Measurements from ENCODE around the gene IGSF9. TPM values are rescaled to one million over a fixed set of nuclear protein-coding genes. Genes with fewer than 3 reads are reported as not detected.
A peak's percentile ranks its signal among the peaks of the same experiment; 100 is the strongest.

The IGSF9 gene
- total RNA-seq, 1 experiment from 2014 or later, result 23.4 TPM

- no peaks in the 10 kb centered on the region for H3K79me2 ChIP-seq (ENCODE audit: low read depth)
- intact Hi-C loops (cut with micrococcal nuclease; ENCODE audit: unreplicated experiment), result loop anchor here (5.0 kb wide), 1 partner anchor 33 kb away; no protein-coding TSS in a partner anchor
- H3K9me2 ChIP-seq (ENCODE audit: insufficient read depth), result no peaks in the 10 kb centered on the region
- H3F3A ChIP-seq (ENCODE audit: insufficient read depth, low read depth), result peaks cover 15% of the 10 kb centered on the region; the same call in 1 of the 2 replicates
- peaks cover 25% of the 10 kb centered on the region for H3K4me1 ChIP-seq (replicated peaks; ENCODE audit: insufficient read depth)
- no peaks in the 10 kb centered on the region for H3K9me3 ChIP-seq (ENCODE audit: insufficient read depth, low read depth)
- no TSS peak for BruUV-seq (replicated peaks)
- no peaks in the 10 kb centered on the region for H3K36me3 ChIP-seq (ENCODE audit: low read depth)
- H3K27ac ChIP-seq, result no peak overlapping the region
- no peak for TF ChIP-seq CTCF (conservative IDR thresholded peaks at IDR 0.05)
- TF ChIP-seq EZH2 (IDR thresholded peaks at IDR 0.05; ENCODE audit: low read depth), result no peak
- H2AFZ ChIP-seq, result no peak overlapping the region
- ChIA-PET POLR2A (ENCODE audit: unreplicated experiment) (no interaction called here), CTCF (no interaction called here)
- H3K4me3 ChIP-seq, result no peak overlapping the region
- no peaks in the 10 kb centered on the region for H4K20me1 ChIP-seq (ENCODE audit: insufficient read depth)
- H3K27me3 ChIP-seq (ENCODE audit: insufficient read depth, low read depth), result no peaks in the 10 kb centered on the region
- no peak overlapping the region for H3K4me2 ChIP-seq
- DNase-seq, result no peak
These were observed 18.7 kb upstream of the IGSF9 start for GRCh38 chr1:159964144-159964543.

- CTCF ChIA-PET, result no interaction called here
- Histone ChIP-seq H2AFZ (no peak overlapping the region), H3K9me3 (ENCODE audit: insufficient read depth, low read depth) (no peaks in the 10 kb centered on the region), H3K36me3 (ENCODE audit: low read depth) (no peaks in the 10 kb centered on the region), H3K4me3 (no peak overlapping the region), H3K4me1 (replicated peaks; ENCODE audit: insufficient read depth) (peaks cover 30% of the 10 kb centered on the region), H3K9me2 (ENCODE audit: insufficient read depth) (no peaks in the 10 kb centered on the region), H4K20me1 (ENCODE audit: insufficient read depth) (no peaks in the 10 kb centered on the region), H3K27ac (no peak overlapping the region), H3K27me3 (ENCODE audit: insufficient read depth, low read depth) (no peaks in the 10 kb centered on the region), H3K4me2 (peak overlapping the region; percentile 59; the same call in 1 of the 2 replicates), H3F3A (ENCODE audit: insufficient read depth, low read depth) (peaks cover 15% of the 10 kb centered on the region; the same call in 1 of the 2 replicates), H3K79me2 (ENCODE audit: low read depth) (no peaks in the 10 kb centered on the region)
- intact Hi-C loops (cut with micrococcal nuclease; ENCODE audit: unreplicated experiment), result loop anchor here (5.0 kb wide), 1 partner anchor 35 kb away; no protein-coding TSS in a partner anchor
- TF ChIP-seq EZH2 (IDR thresholded peaks at IDR 0.05; ENCODE audit: low read depth) (no peak), CTCF (conservative IDR thresholded peaks at IDR 0.05) (no peak)
- POLR2A ChIA-PET (ENCODE audit: unreplicated experiment), result no interaction called here
- no peak for DNase-seq
- BruUV-seq (replicated peaks), result no TSS peak
These were observed 16.8 kb upstream of the IGSF9 start for GRCh38 chr1:159962176-159962575.

GRCh38 chr1:159961636-159962035 lies 16.2 kb upstream of the IGSF9 start:
- ChIA-PET POLR2A (ENCODE audit: unreplicated experiment) (interaction anchor here (1.0 kb wide), 1 partner anchor 16 kb away, joined by 8 read pairs; no protein-coding TSS in a partner anchor), CTCF (no interaction called here)
- no peaks in the 10 kb centered on the region for H3K79me2 ChIP-seq (ENCODE audit: low read depth)
- peak overlapping the region; percentile 66 for H3K27ac ChIP-seq
- no peaks in the 10 kb centered on the region for H3K9me3 ChIP-seq (ENCODE audit: insufficient read depth, low read depth)
- H3K36me3 ChIP-seq (ENCODE audit: low read depth), result no peaks in the 10 kb centered on the region
- no peaks in the 10 kb centered on the region for H3K9me2 ChIP-seq (ENCODE audit: insufficient read depth)
- BruUV-seq (replicated peaks), result no TSS peak
- no peaks in the 10 kb centered on the region for H4K20me1 ChIP-seq (ENCODE audit: insufficient read depth)
- no peaks in the 10 kb centered on the region for H3K27me3 ChIP-seq (ENCODE audit: insufficient read depth, low read depth)
- H3K4me3 ChIP-seq, result peak overlapping the region; percentile 38; the same call in 1 of the 2 replicates
- peaks cover 15% of the 10 kb centered on the region; the same call in 1 of the 2 replicates for H3F3A ChIP-seq (ENCODE audit: insufficient read depth, low read depth)
- intact Hi-C loops (cut with micrococcal nuclease; ENCODE audit: unreplicated experiment), result loop anchor here (1.0 to 5.0 kb wide), 4 partner anchors 36 to 71 kb away; partner anchors contain the start of gene CFAP45
- TF ChIP-seq EZH2 (IDR thresholded peaks at IDR 0.05; ENCODE audit: low read depth), result no peak
- H3K4me1 ChIP-seq (replicated peaks; ENCODE audit: insufficient read depth), result peaks cover 30% of the 10 kb centered on the region
- peak overlapping the region; percentile 59 for H3K4me2 ChIP-seq
- H2AFZ ChIP-seq, result no peak overlapping the region
- DNase-seq, result no peak

All from PC-9 (cell line).